H9 (cell line): ENCODE data around the gene ACTL7A. TPM values are rescaled to one million over a fixed set of nuclear protein-coding genes. Genes with fewer than 3 reads are reported as not detected.

ENCODE experiments used
- DNase-seq: peaks from one replicate; pipeline ENCODE4 v3.0.0-alpha.2; 2017
- H2AFZ ChIP-seq: one replicate; pipeline ENCODE4 v1.6.1; 2013; ENCODE audit warnings: mild to moderate bottlenecking, low read length, control low read depth, moderate library complexity
- H2AK5ac ChIP-seq: 2 replicates; pipeline ENCODE4 v1.6.1; 2013; ENCODE audit warnings: low read length, control low read depth, mixed read lengths; ENCODE audit not compliant: insufficient read length
- H2BK120ac ChIP-seq: one replicate; pipeline ENCODE4 v1.6.1; 2013; ENCODE audit warnings: low read depth, mild to moderate bottlenecking, low read length, control low read depth, inconsistent platforms; ENCODE audit not compliant: poor library complexity, severe bottlenecking
- H2BK12ac ChIP-seq: 2 replicates; pipeline ENCODE4 v1.6.1; 2013; ENCODE audit warnings: low read length, control low read depth, mixed read lengths, low read depth; ENCODE audit not compliant: insufficient read length
- H2BK15ac ChIP-seq: 2 replicates; pipeline ENCODE4 v1.6.1; 2013; ENCODE audit warnings: low read depth, low read length, control low read depth
- H2BK20ac ChIP-seq: one replicate; pipeline ENCODE4 v1.6.1; 2013; ENCODE audit warnings: low read depth, mild to moderate bottlenecking, low read length, control low read depth, inconsistent platforms; ENCODE audit not compliant: poor library complexity, severe bottlenecking
- H2BK5ac ChIP-seq: 2 replicates; pipeline ENCODE4 v1.6.1; 2013; ENCODE audit warnings: low read length, control low read depth, mixed read lengths; ENCODE audit not compliant: insufficient read length
- H3K14ac ChIP-seq: 2 replicates; pipeline ENCODE4 v1.6.1; 2013; ENCODE audit warnings: low read length, control low read depth; ENCODE audit not compliant: insufficient read depth
- H3K18ac ChIP-seq: 2 replicates; pipeline ENCODE4 v1.6.1; 2013; ENCODE audit warnings: low read depth, mild to moderate bottlenecking, mixed read lengths, low read length, control low read depth; ENCODE audit not compliant: insufficient read length
- H3K23ac ChIP-seq: 2 replicates; pipeline ENCODE4 v1.6.1; 2013; ENCODE audit warnings: low read length, control low read depth, mixed read lengths, low read depth; ENCODE audit not compliant: insufficient read length
- H3K23me2 ChIP-seq: 2 replicates; pipeline ENCODE4 v1.6.1; 2013; ENCODE audit warnings: low read depth, mild to moderate bottlenecking, mixed read lengths, low read length, control low read depth; ENCODE audit not compliant: insufficient read length, poor library complexity, severe bottlenecking
- H3K27ac ChIP-seq: 2 replicates; pipeline ENCODE4 v1.5.1; 2013; ENCODE audit warnings: low read length, control low read depth, mixed read lengths, low read depth; ENCODE audit not compliant: insufficient read length
- H3K27me3 ChIP-seq: 2 replicates; pipeline ENCODE4 v1.6.1; 2013; ENCODE audit warnings: low read length, control low read depth, inconsistent platforms; ENCODE audit not compliant: insufficient read depth
- H3K4ac ChIP-seq: 2 replicates; pipeline ENCODE4 v1.6.1; 2013; ENCODE audit warnings: low read depth, mild to moderate bottlenecking, control low read depth, inconsistent platforms, low read length, moderate library complexity
- H3K4me1 ChIP-seq: 2 replicates; pipeline ENCODE4 v1.6.1; 2013; ENCODE audit warnings: low read length, control low read depth, inconsistent platforms; ENCODE audit not compliant: insufficient read depth
- H3K4me2 ChIP-seq: 2 replicates; pipeline ENCODE4 v1.6.1; 2013; ENCODE audit warnings: low read length, control low read depth, mixed read lengths; ENCODE audit not compliant: insufficient read length, insufficient read depth
- H3K56ac ChIP-seq: 2 replicates; pipeline ENCODE4 v1.6.1; 2013; ENCODE audit warnings: low read depth, mild to moderate bottlenecking, mixed read lengths, low read length, control low read depth; ENCODE audit not compliant: insufficient read length
- H3K79me1 ChIP-seq: 2 replicates; pipeline ENCODE4 v1.6.1; 2013; ENCODE audit warnings: low read depth, mild to moderate bottlenecking, moderate library complexity, low read length, control low read depth, inconsistent platforms; ENCODE audit not compliant: insufficient read depth, poor library complexity, severe bottlenecking
- H3K79me2 ChIP-seq: 2 replicates; pipeline ENCODE4 v1.6.1; 2013; ENCODE audit warnings: low read length, control low read depth, inconsistent platforms; ENCODE audit not compliant: insufficient read depth
- H3K9ac ChIP-seq: 2 replicates; pipeline ENCODE4 v1.6.1; 2013; ENCODE audit warnings: low read length, control low read depth, mixed read lengths; ENCODE audit not compliant: insufficient read length; ENCODE audit errors: extremely low read depth
- H3K9me3 ChIP-seq: one replicate; pipeline ENCODE4 v1.6.1; 2013; ENCODE audit warnings: low read depth, low read length, inconsistent platforms; ENCODE audit not compliant: control insufficient read depth
- H3T11ph ChIP-seq: one replicate; pipeline ENCODE4 v1.6.1; 2013; ENCODE audit warnings: mild to moderate bottlenecking, low read length, control low read depth, inconsistent platforms
- H4K20me1 ChIP-seq: one replicate; pipeline ENCODE4 v1.6.1; 2013; ENCODE audit not compliant: control insufficient read depth, insufficient read length, insufficient read depth
- H4K5ac ChIP-seq: 2 replicates; pipeline ENCODE4 v1.6.1; 2013; ENCODE audit warnings: low read depth, mild to moderate bottlenecking, mixed read lengths, low read length, control low read depth; ENCODE audit not compliant: insufficient read length
- H4K8ac ChIP-seq: replicated peaks from 2 replicates; pipeline ENCODE4 v1.6.1; 2013; ENCODE audit warnings: low read length, control low read depth, mixed read lengths, low read depth; ENCODE audit not compliant: insufficient read length
- H4K91ac ChIP-seq: 2 replicates; pipeline ENCODE4 v1.6.1; 2013; ENCODE audit warnings: low read depth, mild to moderate bottlenecking, moderate library complexity, mixed read lengths, low read length, control low read depth; ENCODE audit not compliant: insufficient read length
- H3K27ac Mint-ChIP-seq, 3 experiments: 2 replicates in 2 of 3; 3 replicates in 1 of 3; pipeline ENCODE4 v1.8.0; 2020 to 2021; ENCODE audit warnings: mixed read lengths in 3 of 3, mild to moderate bottlenecking in 1 of 3, moderate library complexity in 1 of 3
- H3K27me3 Mint-ChIP-seq: 2 replicates; pipeline ENCODE4 v1.8.0; 2021; ENCODE audit warnings: low read depth, mild to moderate bottlenecking, moderate library complexity, mixed read lengths
- H3K36me3 Mint-ChIP-seq, 3 experiments: 2 replicates in 2 of 3; 3 replicates in 1 of 3; pipeline ENCODE4 v1.8.0; 2020 to 2021; ENCODE audit warnings: low read depth in 3 of 3, mixed read lengths in 3 of 3; ENCODE audit not compliant: insufficient read depth in 1 of 3
- H3K4me1 Mint-ChIP-seq, 2 experiments: 2 replicates each; pipeline ENCODE4 v1.8.0; 2020; ENCODE audit warnings: mixed read lengths in 2 of 2
- H3K4me3 Mint-ChIP-seq, 2 experiments: 2 replicates in 1 of 2; 3 replicates in 1 of 2; pipeline ENCODE4 v1.8.0; 2020 to 2021; ENCODE audit warnings: mild to moderate bottlenecking in 2 of 2, mixed read lengths in 2 of 2, moderate library complexity in 1 of 2
- H3K9me3 Mint-ChIP-seq, 2 experiments: 2 replicates in 1 of 2; 3 replicates in 1 of 2; pipeline ENCODE4 v1.8.0; 2020; ENCODE audit warnings: mild to moderate bottlenecking in 2 of 2, mixed read lengths in 2 of 2, moderate library complexity in 1 of 2
- CTCF ChIP-seq: fragments of 200-600 bp; sonication (generic); conservative IDR thresholded peaks from 3 replicates; pipeline ENCODE4 v1.8.0; 2021; ENCODE audit warnings: antibody characterized with exemption, mild to moderate bottlenecking
- WGBS: extraction: QIAGEN DNeasy Blood & Tissue Kit; methylation state at CpG from one replicate; pipeline ENCODE4 v1.1.7; 2013; ENCODE audit warnings: missing lambda C conversion rate, low lambda C conversion rate, mixed read lengths; ENCODE audit not compliant: insufficient read length; ENCODE audit errors: extremely low coverage; 5-methylcytosine and 5-hydroxymethylcytosine counted together
- total RNA-seq: library from RNA; stranded (reverse); gene quantifications from 2 replicates; pipeline ENCODE4 v1.2.1, GENCODE V29; 2021

The ACTL7A gene
- total RNA-seq, 1 experiment from 2014 or later = not detected

GRCh38 chr9:108832179-108832500 lies 29.9 kb upstream of the ACTL7A start:
- WGBS = no CpG with 5 or more reads among the region's 3 CpGs
- Histone ChIP-seq H3T11ph (no peak overlapping the region), H3K4me2 (no peak overlapping the region), H3K79me2 (no peaks in the 10 kb centered on the region), H3K23me2 (no peaks in the 10 kb centered on the region), H2BK120ac (no peak overlapping the region), H3K27me3 (no peaks in the 10 kb centered on the region), H2AK5ac (no peak overlapping the region), H4K91ac (no peak overlapping the region), H4K20me1 (no peaks in the 10 kb centered on the region), H4K8ac (no peak overlapping the region), H3K18ac (no peak overlapping the region), H2AFZ (no peak overlapping the region), H2BK15ac (no peak overlapping the region), H3K56ac (no peak overlapping the region), H2BK12ac (no peak overlapping the region), H3K4ac (no peak overlapping the region), H2BK5ac (no peak overlapping the region), H3K27ac (no peak overlapping the region), H3K9me3 (no peaks in the 10 kb centered on the region), H4K5ac (no peak overlapping the region), H3K79me1 (no peaks in the 10 kb centered on the region), H3K23ac (no peak overlapping the region), H3K14ac (no peak overlapping the region), H3K9ac (no peak overlapping the region), H3K4me1 (no peaks in the 10 kb centered on the region), H2BK20ac (no peak overlapping the region)
- H3K36me3 Mint-ChIP-seq = no peaks in the 10 kb centered on the region
- no peak for DNase-seq
- no peaks in the 10 kb centered on the region; the same call in 1 of the 2 replicates for H3K27me3 Mint-ChIP-seq
- H3K4me1 Mint-ChIP-seq = peaks cover 16% of the 10 kb centered on the region in 2 experiments
- no peak overlapping the region for H3K4me3 Mint-ChIP-seq
- H3K9me3 Mint-ChIP-seq = no peaks in the 10 kb centered on the region; a peak in 1 of 5 replicates
- H3K27ac Mint-ChIP-seq = no peak overlapping the region
- no peak for TF ChIP-seq CTCF
